ENCODE results near the gene TEX28.
"Not testable (repeated sequence)": the region's sequence is repeated elsewhere in the genome, so short reads cannot be mapped to it uniquely, and the experiment has no call there.

Gene TEX28

DNA sequence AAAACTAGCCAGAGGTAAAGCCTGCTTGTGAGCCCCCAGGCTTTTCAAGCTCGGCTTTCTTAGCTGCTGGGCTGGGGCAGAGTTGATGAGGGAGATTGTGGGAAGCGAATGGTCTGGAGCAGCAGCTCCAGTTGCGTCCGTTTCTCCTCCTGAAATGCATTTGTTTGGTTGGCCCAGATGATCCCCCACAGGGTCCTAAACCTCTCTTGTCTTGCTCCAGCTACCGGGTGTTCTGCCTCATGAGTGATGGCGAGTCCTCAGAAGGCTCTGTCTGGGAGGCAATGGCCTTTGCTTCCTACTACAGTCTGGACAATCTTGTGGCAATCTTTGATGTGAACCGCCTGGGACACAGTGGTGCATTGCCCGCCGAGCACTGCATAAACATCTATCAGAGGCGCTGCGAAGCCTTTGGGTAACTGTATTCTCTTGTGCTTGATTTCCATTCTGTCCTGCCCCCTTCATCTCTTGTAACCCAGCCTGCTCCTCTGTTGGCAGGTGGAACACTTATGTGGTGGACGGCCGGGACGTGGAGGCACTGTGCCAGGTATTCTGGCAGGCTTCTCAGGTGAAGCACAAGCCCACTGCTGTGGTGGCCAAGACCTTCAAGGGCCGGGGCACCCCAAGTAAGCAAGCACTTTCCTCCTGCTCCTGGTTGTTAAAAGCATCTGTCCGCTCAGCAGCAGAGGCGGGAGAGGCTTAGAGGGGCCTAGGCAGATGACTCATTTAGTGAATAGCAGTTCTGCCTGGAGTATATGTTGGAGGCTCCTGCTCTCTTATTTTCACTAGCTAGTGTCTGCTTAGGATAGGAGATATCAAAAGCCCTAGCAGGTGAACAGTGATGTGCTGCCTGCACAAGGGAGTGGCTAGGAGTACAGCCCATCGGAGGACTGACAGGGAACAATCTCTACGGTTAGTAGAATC, 16.0 kb upstream of the TEX28 start:
- DNase-seq: no peak

GRCh38 chrX:154309041-154309775, 14.3 kb upstream of the TEX28 start:
- DNase-seq: no peak

- DNase-seq: peak; percentile 62
Measured at GRCh38 chrX:154308108-154308946, 13.4 kb upstream of the TEX28 start.

DNA sequence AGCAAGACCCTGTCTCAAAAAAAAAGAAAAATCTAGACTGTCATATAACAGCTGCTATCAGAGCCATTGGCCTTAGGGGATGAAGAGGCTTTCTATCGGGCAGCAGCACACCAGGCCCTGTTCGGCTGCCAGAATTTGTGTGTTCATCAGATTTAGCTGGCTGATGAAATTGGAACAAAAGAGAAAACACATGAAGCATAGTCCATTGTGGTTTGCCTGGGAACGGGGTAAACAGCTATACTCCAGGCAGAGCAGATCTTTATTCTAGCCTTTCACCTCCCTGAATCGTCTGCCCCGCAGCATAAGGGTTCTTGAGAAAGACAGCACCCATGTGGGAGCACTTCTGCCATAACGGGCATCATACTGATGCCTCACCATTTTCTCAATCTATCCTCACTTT, 12.3 kb upstream of the TEX28 start:
- no peak for DNase-seq

DNA sequence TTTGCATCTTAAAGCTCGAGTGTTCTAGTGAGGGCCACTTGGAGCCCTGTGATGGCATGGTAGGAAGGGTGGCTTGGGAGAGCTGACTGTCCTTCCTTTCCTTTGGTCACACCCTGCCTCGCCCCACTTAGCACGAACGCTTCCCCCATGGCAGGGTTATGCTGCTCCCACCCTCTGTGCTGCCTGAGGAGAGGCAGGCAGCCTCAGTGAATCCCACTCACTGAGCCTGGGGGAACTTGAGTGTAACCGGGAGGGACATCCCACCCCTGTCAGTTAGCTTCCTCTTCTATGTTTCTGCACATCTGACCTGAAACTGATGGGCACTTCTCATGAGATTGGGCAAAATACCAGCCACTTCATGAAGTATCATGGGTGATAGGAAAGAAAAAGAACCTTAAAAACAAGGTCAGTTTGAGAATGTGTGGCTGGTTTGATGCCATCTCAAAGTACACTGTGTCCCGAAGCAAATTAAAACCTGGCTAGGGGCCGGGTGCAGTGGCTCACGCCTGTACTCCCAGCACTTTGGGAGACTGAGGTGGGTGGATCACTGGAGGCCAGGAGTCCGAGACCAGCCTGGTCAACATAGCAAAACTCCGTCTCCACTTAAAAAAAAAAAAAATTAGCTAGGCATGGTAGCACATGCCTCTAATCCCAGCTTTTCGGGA, 10.7 kb upstream of the TEX28 start:
- no peak for DNase-seq

DNA sequence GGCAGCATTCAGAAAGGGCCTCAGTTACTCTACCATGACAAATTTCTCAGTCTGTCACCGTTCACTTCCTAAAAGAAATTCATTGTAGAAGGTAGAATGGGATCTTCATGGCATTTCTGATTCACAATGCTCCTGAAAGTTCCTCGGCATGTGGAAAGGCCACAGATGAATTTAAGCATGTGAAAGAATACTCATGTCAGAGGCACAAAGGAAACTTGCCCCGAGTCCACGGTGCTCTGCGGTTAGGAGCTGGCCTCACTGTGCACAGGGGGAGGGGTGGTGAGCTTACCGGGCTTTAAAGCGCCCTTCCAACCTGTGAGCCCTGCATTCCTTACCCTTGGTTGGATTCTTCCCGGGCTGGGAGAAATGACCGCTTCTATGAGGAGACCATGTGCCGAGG, 9.9 kb upstream of the TEX28 start:
- no peak for DNase-seq

DNA sequence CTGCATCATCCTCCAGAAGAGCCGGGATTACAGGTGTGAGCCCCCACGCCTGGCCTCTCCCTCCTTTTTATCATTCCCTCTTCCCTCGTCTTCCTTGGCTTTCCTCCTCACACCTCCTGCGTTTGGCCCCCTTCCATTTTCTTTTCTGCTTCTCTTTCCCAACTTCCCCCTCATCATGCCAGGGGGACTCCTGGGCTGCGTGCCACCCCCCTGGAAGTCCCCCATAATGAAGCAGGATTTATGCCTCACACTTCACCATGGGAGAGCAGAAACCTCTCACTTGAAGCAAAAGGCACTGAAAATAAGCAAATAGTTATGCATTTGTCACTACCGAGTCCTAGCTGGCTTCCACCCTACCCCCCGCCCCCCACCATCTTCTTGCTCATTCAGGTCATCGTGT, 8.6 kb upstream of the TEX28 start:
- DNase-seq: no peak

- DNase-seq: not testable (repeated sequence)
Measured at GRCh38 chrX:154302998-154303397, 8.1 kb upstream of the TEX28 start.

- DNase-seq: no peak
Measured at GRCh38 chrX:154300816-154301215, 5.9 kb upstream of the TEX28 start.

DNA sequence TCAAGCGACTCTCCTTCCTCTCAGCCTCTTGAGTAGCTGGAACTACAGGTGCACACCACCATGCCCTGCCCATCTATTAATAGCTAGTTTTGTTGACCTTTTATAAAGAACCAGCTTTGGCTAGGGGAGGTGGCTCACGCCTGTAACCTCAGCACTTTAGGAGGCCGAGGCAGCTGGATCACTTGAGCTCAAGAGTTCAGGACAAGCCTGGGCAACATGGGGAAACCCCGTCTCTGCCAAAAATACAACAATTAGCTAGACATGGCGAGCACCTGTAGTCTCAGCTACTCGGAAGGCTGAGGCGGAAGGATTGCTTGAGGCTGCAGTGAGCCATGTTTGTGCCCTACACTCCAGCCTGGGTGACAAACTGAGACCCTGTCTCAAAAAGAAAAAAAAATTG, 3.4 kb upstream of the TEX28 start:
- no peak for DNase-seq

DNA sequence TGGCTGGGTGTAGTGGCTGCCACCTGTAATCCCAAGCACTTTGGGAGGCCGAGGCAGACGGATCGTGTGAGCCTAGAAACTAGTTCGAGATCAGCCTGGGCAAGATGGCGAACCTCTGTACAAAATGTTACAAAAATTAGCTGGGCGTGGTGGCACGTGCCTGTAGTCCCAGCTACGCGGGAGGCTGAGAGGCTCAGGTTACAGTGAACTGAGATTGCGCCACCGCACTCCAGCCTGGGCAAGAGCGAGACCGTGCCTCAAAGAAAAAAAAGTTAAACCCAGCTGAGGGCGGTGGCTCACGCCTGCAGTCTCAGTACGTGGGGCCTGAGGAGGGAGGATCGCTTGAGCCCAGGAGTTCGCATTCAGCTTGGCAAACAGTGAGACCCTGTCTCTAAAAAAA, 1.8 kb upstream of the TEX28 start:
- no peak for DNase-seq

DNA sequence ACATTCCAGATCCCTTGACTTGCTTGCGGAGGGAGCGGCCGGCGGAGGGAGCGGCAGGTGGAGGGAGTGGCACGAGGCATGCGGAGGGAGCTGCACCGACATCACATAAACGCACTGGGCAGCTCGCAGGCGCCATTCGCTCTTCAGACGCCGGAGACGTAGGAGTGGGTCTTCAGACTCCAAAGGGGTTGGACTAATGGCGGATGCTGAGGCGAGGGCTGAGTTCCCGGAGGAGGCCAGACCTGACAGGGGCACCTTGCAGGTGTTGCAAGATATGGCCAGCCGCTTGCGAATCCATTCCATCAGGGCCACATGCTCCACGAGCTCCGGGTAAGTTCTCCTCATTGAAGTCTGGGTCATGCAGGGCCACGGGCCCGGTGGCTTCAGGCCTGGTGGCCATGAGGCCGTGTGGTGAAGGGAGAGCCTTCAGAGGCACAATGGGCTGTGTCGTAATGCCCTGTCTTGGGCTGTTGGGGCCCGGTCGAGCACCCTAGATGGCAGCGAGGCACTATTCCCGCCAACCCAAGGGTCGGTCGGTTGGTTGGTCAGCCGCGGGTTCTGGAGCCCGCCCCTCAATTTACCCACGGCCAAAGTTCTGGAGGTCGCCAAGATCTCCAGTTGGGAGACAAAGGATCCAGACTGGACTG, 863 bp upstream of the TEX28 start, which contains the start of gene TKTL1:
Gene TKTL1 (plus strand): TSS at position 132 of the 647 bp plus-strand sequence. CDS start 65 bp downstream, at position 197.
- DNase-seq: no peak

GRCh38 chrX:154286406-154286805, 8.5 kb downstream of the TEX28 start:
- DNase-seq: not testable (repeated sequence)

GRCh38 chrX:154284489-154285338, 10.2 kb downstream of the TEX28 start:
- not testable (repeated sequence) for DNase-seq

- DNase-seq: not testable (repeated sequence)
Measured at GRCh38 chrX:154269245-154269644, 25.7 kb downstream of the TEX28 start.

- not testable (repeated sequence) for DNase-seq
Measured at GRCh38 chrX:154263072-154263471, 31.9 kb downstream of the TEX28 start.

DNA sequence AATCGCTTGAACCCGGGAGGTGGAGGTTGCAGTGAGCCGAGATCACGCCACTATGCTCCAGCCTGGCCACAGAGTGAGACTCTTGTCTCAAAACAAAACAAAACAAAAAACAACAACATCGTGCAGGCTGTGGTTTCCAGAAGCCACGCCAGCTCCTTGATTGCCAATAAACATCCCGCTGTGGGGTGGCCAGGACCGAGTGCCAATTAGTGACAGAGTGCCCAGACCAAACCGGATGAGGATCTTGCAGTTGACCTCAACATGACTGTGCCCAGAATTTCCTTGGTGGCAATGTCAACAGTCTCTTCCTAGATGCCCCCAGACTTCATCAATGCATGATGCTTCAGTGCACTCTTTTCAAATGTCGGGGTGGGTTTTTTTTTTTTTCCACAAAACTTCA, 36.2 kb downstream of the TEX28 start:
- not testable (repeated sequence) for DNase-seq

DNA sequence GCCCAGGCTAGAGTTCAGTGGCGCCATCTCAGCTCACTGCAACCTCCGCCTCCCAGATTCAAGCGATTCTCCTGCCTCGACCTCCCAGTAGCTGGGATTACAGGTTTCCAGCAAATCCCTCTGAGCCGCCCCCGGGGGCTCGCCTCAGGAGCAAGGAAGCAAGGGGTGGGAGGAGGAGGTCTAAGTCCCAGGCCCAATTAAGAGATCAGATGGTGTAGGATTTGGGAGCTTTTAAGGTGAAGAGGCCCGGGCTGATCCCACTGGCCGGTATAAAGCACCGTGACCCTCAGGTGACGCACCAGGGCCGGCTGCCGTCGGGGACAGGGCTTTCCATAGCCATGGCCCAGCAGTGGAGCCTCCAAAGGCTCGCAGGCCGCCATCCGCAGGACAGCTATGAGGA, 37.6 kb downstream of the TEX28 start, which contains the start of gene OPN1MW3:
Gene OPN1MW3 (plus strand): TSS at position 301 of the 400 bp plus-strand sequence. CDS start 38 bp downstream, at position 339.
- not testable (repeated sequence) for DNase-seq

GRCh38 chrX:154248076-154248475, 46.8 kb downstream of the TEX28 start:
- DNase-seq: not testable (repeated sequence)

DNA sequence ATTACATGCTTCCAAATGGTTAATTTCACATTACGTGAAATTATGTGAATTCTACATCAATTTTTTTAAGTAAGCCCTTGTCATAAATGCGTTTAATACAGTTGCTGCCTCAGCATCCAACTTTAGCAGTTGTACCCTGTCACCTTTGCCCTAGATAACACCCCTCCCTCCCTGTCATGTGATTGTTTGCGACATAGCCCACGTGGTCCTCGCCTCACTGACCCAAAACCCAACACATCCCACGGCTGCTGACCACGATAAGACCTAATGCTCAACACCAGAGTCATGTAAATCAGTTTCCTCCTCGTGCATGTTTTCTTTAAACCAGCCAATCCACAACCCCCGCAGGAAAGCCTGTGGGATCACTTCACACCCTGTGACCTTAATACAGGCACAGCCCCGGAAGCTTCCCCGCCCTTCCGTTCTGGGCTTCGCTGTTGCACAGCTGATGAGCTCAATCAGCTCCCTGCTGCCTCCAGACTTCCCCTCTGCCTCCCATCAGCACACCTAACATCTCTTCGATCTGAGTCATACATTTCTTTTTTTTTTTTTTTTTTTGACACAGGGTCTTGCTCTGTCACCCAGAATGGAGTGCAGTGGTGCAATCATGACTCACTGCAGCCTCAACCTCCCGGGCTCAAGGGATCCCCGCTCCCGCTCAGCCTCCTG, 47.4 kb downstream of the TEX28 start:
- DNase-seq: not testable (repeated sequence)
